Activated B cell treated with CpG ODN at 0.5 μM for 24 hours (primary cell): Measurements from ENCODE around the gene DYNLT2. TPM values are rescaled to one million over a fixed set of nuclear protein-coding genes. Genes with fewer than 3 reads are reported as not detected.

Experiments used
- ATAC-seq: fragments of 200-7000 bp; cut with Tn5 transposase; one replicate; pipeline ENCODE4 v1.10.0; 2021; ENCODE audit warnings: low read depth, mild to moderate bottlenecking, moderate library complexity
- CTCF ChIA-PET: fragments of 350-600 bp; sonication (Branson Sonifier 250); formaldehyde crosslinking; loops from one replicate; lab custom pipeline; 2021; ENCODE audit warnings: antibody characterized with exemption; lab: Charles Lee
- POLR2A ChIA-PET: fragments of 350-600 bp; sonication (Branson Sonifier 250); formaldehyde crosslinking; loops from one replicate; lab custom pipeline; 2021; ENCODE audit warnings: antibody characterized with exemption; lab: Charles Lee
- DNase-seq: peaks from one replicate; pipeline ENCODE4 v3.0.0; 2022
- H3K27ac Mint-ChIP-seq: one replicate; pipeline ENCODE4 v1.8.0; 2020; ENCODE audit warnings: mixed read lengths
- H3K27me3 Mint-ChIP-seq: one replicate; pipeline ENCODE4 v1.8.0; 2021; ENCODE audit warnings: mixed read lengths
- H3K36me3 Mint-ChIP-seq: one replicate; pipeline ENCODE4 v1.8.0; 2021; ENCODE audit warnings: low read depth, mixed read lengths
- H3K4me1 Mint-ChIP-seq: one replicate; pipeline ENCODE4 v1.8.0; 2021; ENCODE audit warnings: mixed read lengths
- H3K4me3 Mint-ChIP-seq: one replicate; pipeline ENCODE4 v1.8.0; 2020; ENCODE audit warnings: mild to moderate bottlenecking, mixed read lengths
- H3K9me3 Mint-ChIP-seq: one replicate; pipeline ENCODE4 v1.8.0; 2020; ENCODE audit warnings: mixed read lengths
- intact Hi-C: fragments of 100-400 bp; cut with micrococcal nuclease; formaldehyde crosslinking; loops from one replicate; pipeline ENCODE4 v1.15.1; 2024
- total RNA-seq: library from RNA; stranded (reverse); gene quantifications from 2 replicates; pipeline ENCODE4 v1.2.3, GENCODE V29; 2022
- TF ChIP-seq, protein P1 (sequence below): fragments of 200-600 bp; IDR thresholded peaks from one replicate; pipeline ENCODE4 v1.8.0; 2022; ENCODE audit warnings: antibody characterized with exemption, mild to moderate bottlenecking

Gene DYNLT2
- total RNA-seq, 1 donor from 2014 or later = 4.4 TPM

DNA sequence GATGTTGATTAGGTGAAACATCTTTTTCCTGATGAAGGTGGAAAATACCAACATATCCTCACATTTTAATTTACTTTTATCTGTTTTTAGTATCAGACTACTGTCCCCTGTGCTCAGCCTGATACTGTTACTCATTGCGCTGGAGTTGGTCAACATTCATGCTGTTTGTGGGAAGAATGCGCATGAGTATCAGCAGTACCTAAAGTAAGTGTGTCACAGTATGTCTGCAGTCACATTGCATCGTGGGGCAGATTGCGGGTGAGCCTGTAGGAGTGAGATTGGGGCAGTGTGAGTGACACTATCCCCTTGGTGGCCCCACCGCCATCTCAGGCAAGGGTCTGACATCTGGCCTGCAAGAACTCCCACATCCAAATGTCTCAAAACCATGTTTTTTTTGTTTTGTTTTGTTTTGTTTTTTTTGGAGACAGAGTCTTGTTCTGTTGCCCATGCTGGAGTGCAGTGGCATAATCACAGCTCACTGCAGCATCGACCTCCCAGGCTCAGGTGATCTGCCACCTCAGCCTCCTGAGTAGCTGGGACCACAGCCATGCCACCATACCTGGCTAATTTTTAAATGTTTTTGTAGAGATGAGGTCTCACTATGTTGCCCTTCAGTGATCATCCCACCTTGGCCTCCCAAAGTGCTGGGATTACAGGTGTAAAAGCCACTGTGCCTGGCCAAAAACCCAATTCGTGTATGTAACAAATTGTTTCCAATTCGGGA is 27.9 kb upstream of the DYNLT2 start:
- H3K27ac Mint-ChIP-seq = no peak overlapping the region
- peaks cover 58% of the 10 kb centered on the region for H3K36me3 Mint-ChIP-seq
- no peaks in the 10 kb centered on the region for H3K9me3 Mint-ChIP-seq
- no peak overlapping the region for H3K4me3 Mint-ChIP-seq
- intact Hi-C loops = no loop called here
- ChIA-PET CTCF (no interaction called here), POLR2A (no interaction called here)
- DNase-seq (no peak), ATAC-seq (no peak)
- H3K27me3 Mint-ChIP-seq = no peaks in the 10 kb centered on the region
- TF ChIP-seq, protein P1, sequence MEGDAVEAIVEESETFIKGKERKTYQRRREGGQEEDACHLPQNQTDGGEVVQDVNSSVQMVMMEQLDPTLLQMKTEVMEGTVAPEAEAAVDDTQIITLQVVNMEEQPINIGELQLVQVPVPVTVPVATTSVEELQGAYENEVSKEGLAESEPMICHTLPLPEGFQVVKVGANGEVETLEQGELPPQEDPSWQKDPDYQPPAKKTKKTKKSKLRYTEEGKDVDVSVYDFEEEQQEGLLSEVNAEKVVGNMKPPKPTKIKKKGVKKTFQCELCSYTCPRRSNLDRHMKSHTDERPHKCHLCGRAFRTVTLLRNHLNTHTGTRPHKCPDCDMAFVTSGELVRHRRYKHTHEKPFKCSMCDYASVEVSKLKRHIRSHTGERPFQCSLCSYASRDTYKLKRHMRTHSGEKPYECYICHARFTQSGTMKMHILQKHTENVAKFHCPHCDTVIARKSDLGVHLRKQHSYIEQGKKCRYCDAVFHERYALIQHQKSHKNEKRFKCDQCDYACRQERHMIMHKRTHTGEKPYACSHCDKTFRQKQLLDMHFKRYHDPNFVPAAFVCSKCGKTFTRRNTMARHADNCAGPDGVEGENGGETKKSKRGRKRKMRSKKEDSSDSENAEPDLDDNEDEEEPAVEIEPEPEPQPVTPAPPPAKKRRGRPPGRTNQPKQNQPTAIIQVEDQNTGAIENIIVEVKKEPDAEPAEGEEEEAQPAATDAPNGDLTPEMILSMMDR = no peak
- no peaks in the 10 kb centered on the region for H3K4me1 Mint-ChIP-seq

DNA sequence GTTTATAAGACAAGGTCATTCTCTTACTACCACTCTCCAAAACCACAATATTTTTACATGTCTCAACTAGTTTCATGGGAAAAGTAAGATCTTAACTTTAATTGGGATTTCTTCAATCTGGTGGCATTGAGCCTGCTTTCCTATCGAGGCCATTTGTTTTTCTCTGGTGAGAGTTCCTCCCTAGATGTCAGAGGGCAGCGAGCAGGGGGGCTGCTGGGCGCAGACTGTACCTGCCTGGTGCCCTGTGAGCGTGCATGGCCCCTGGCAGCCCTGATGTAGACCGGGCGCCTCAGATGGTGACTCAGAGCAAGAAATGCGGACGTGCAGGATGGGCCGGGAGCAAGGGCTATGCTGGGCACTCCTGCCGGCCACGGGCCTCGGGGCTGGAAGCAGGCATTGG is 27.3 kb upstream of the DYNLT2 start:
- Mint-ChIP-seq H3K27ac (no peak overlapping the region), H3K36me3 (peaks cover 60% of the 10 kb centered on the region), H3K27me3 (no peaks in the 10 kb centered on the region), H3K4me1 (no peaks in the 10 kb centered on the region), H3K4me3 (no peak overlapping the region), H3K9me3 (no peaks in the 10 kb centered on the region)
- ATAC-seq (no peak), DNase-seq (no peak)
- ChIA-PET POLR2A (no interaction called here), CTCF (no interaction called here)
- TF ChIP-seq, protein P1 = no peak
- intact Hi-C loops = no loop called here

DNA sequence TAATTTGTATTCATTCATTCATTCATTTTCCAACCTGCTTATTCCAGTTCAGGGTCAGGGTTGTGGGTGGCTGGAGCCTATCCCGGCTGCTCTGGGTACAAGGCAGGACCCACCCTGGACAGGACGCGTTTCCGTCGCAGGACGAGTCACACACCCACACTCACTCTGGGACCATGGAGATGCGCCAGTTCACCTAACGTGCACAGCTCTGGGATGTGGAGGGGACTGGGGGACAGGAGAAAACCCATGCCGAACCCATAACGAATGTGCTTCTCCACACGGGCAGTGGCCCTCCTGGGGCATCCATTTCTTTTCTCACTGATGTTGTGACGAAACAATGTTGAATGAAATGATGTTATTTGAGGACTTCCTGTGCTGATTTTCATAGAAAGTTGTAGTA is 26.5 kb upstream of the DYNLT2 start:
- no peak for ATAC-seq
- no peaks in the 10 kb centered on the region for H3K27me3 Mint-ChIP-seq
- intact Hi-C loops = no loop called here
- H3K4me1 Mint-ChIP-seq = no peaks in the 10 kb centered on the region
- H3K36me3 Mint-ChIP-seq = peaks cover 64% of the 10 kb centered on the region
- no peaks in the 10 kb centered on the region for H3K9me3 Mint-ChIP-seq
- POLR2A ChIA-PET = no interaction called here
- no peak for DNase-seq
- no peak overlapping the region for H3K4me3 Mint-ChIP-seq
- CTCF ChIA-PET = no interaction called here
- no peak overlapping the region for H3K27ac Mint-ChIP-seq
- TF ChIP-seq, protein P1 = no peak

DNA sequence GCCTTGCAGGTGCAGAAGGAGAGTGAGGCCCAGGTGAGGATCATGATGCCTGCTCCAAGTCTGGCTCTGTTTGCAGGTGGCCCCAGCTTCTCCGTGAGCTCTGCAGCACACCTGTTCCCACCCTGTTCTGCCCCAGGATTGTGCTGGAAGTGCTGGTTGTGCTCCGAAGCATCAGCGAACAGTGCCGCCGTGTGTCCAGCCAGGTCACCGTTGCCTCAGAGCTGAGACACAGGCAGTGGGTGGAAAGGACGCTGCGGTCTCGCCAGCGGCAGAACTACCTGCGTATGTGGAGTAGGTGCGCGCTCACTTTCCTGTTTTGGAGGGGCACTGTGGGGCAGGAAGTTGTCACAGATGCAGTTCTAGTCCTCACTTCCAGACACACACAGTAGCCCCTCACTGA is 25.0 kb upstream of the DYNLT2 start:
- CTCF ChIA-PET = no interaction called here
- POLR2A ChIA-PET = no interaction called here
- intact Hi-C loops = no loop called here
- H3K4me3 Mint-ChIP-seq = no peak overlapping the region
- ATAC-seq (no peak), DNase-seq (no peak)
- no peaks in the 10 kb centered on the region for H3K4me1 Mint-ChIP-seq
- H3K9me3 Mint-ChIP-seq = no peaks in the 10 kb centered on the region
- H3K27ac Mint-ChIP-seq = no peak overlapping the region
- H3K36me3 Mint-ChIP-seq = peaks cover 69% of the 10 kb centered on the region
- TF ChIP-seq, protein P1 = no peak
- no peaks in the 10 kb centered on the region for H3K27me3 Mint-ChIP-seq

DNA sequence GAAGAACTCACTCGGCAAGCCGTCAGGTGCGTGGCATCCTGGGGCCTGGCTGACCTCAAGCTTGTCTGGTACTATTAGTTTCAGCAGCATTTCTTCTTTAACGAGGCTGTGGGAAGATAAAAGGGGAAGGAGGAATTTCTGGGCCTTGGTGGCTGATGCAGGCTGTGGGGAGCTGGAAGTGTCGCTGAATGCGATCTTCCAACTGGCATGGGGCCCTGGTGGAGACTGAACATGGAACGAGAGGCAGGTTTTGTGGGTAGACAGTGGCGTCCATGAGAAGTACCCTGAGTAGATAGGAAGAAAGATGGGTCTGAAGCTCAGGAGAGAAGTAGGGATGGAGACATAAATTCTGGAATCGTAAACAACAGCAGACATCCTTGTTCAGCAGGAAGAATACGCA is 23.9 kb upstream of the DYNLT2 start:
- CTCF ChIA-PET = no interaction called here
- intact Hi-C loops = no loop called here
- Mint-ChIP-seq H3K36me3 (peaks cover 64% of the 10 kb centered on the region), H3K9me3 (no peaks in the 10 kb centered on the region), H3K4me3 (no peak overlapping the region), H3K4me1 (no peaks in the 10 kb centered on the region), H3K27ac (no peak overlapping the region), H3K27me3 (no peaks in the 10 kb centered on the region)
- POLR2A ChIA-PET = no interaction called here
- TF ChIP-seq, protein P1 = no peak
- DNase-seq (no peak), ATAC-seq (no peak)
